Neural progenitor cell (in vitro differentiated cells): ENCODE results near the gene BRPF3. TPM values are rescaled to one million over a fixed set of nuclear protein-coding genes. Genes with fewer than 3 reads are reported as not detected.
A peak's percentile ranks its signal among the peaks of the same experiment; 100 is the strongest.

Experiments
- DNase-seq: peaks from one replicate; pipeline ENCODE4 v3.0.0-alpha.2; 2016; ENCODE audit warnings: low spot score
- H2AFZ ChIP-seq: fragments of 200-600 bp; sonication (generic); replicated peaks from 2 replicates; pipeline ENCODE4 v1.6.1; 2016; ENCODE audit warnings: antibody characterized with exemption
- H3F3A ChIP-seq: fragments of 200-600 bp; sonication (generic); 2 replicates; pipeline ENCODE4 v1.6.1; 2016; ENCODE audit warnings: antibody characterized with exemption, low read depth
- H3K27ac ChIP-seq: fragments of 200-600 bp; sonication (generic); 2 replicates; pipeline ENCODE4 v1.5.1; 2016; ENCODE audit warnings: mild to moderate bottlenecking
- H3K27me3 ChIP-seq: fragments of 200-600 bp; sonication (generic); 2 replicates; pipeline ENCODE4 v1.6.1; 2016; ENCODE audit warnings: mild to moderate bottlenecking, moderate library complexity
- H3K36me3 ChIP-seq: fragments of 200-600 bp; sonication (generic); 2 replicates; pipeline ENCODE4 v1.5.1; 2016
- H3K4me1 ChIP-seq: fragments of 200-600 bp; sonication (generic); 2 replicates; pipeline ENCODE4 v1.6.1; 2016; ENCODE audit warnings: mixed run types
- H3K4me2 ChIP-seq: fragments of 200-600 bp; sonication (generic); 2 replicates; pipeline ENCODE4 v1.6.1; 2016
- H3K4me3 ChIP-seq: fragments of 200-600 bp; sonication (generic); 2 replicates; pipeline ENCODE4 v1.5.1; 2016
- H3K79me2 ChIP-seq: fragments of 200-600 bp; sonication (generic); 2 replicates; pipeline ENCODE4 v1.6.1; 2016; ENCODE audit warnings: low read depth
- H3K9ac ChIP-seq: fragments of 200-600 bp; sonication (generic); 2 replicates; pipeline ENCODE4 v1.6.1; 2016
- H3K9me3 ChIP-seq: fragments of 200-600 bp; sonication (generic); 2 replicates; pipeline ENCODE4 v1.5.1; 2016; ENCODE audit warnings: low read depth
- H4K20me1 ChIP-seq: fragments of 200-600 bp; sonication (generic); 2 replicates; pipeline ENCODE4 v1.6.1; 2016; ENCODE audit warnings: low read depth
- H3K27ac Mint-ChIP-seq: 3 replicates; pipeline ENCODE4 v1.8.0; 2021; ENCODE audit warnings: mixed read lengths
- H3K27me3 Mint-ChIP-seq: 2 replicates; pipeline ENCODE4 v1.8.0; 2022; ENCODE audit warnings: low read depth, mild to moderate bottlenecking, inconsistent platforms, moderate library complexity, mixed read lengths; ENCODE audit not compliant: insufficient read depth
- H3K36me3 Mint-ChIP-seq: 3 replicates; pipeline ENCODE4 v1.8.0; 2021; ENCODE audit warnings: mixed read lengths
- H3K4me1 Mint-ChIP-seq: 3 replicates; pipeline ENCODE4 v1.8.0; 2021; ENCODE audit warnings: mixed read lengths
- H3K4me3 Mint-ChIP-seq: 3 replicates; pipeline ENCODE4 v1.8.0; 2021; ENCODE audit warnings: mild to moderate bottlenecking, moderate library complexity, mixed read lengths
- H3K9me3 Mint-ChIP-seq: 3 replicates; pipeline ENCODE4 v1.8.0; 2020; ENCODE audit warnings: mixed read lengths
- CTCF ChIP-seq: fragments of 200-600 bp; sonication (generic); IDR thresholded peaks from 2 replicates; pipeline ENCODE4 v1.5.1; 2017; ENCODE audit warnings: antibody characterized with exemption, mild to moderate bottlenecking
- EZH2 ChIP-seq: fragments of 200-600 bp; sonication (generic); IDR thresholded peaks from 2 replicates; pipeline ENCODE4 v1.6.1; 2017; ENCODE audit warnings: antibody characterized with exemption, mild to moderate bottlenecking, moderate library complexity
- EZH2phosphoT487 ChIP-seq: fragments of 200-600 bp; sonication (generic); IDR thresholded peaks from 2 replicates; pipeline ENCODE4 v1.6.1; 2017; ENCODE audit warnings: antibody characterized with exemption
- total RNA-seq: library from RNA; depleted of rRNA; stranded (reverse); fragments of >200 nt; gene quantifications from 2 replicates; pipeline ENCODE4 v1.2.3, GENCODE V29; 2015; ENCODE audit warnings: low replicate concordance

Gene BRPF3
- total RNA-seq, 1 donor from 2014 or later, result 14.1 TPM

- no peaks in the 10 kb centered on the region for H3K9me3 ChIP-seq
- H3K9me3 Mint-ChIP-seq, result no peaks in the 10 kb centered on the region
- H3K27me3 Mint-ChIP-seq, result peaks cover 3% of the 10 kb centered on the region
- no peak overlapping the region for H3K4me3 Mint-ChIP-seq
- no peaks in the 10 kb centered on the region for H3K79me2 ChIP-seq
- H2AFZ ChIP-seq, result no peak overlapping the region
- no peaks in the 10 kb centered on the region for H3K27me3 ChIP-seq
- no peak overlapping the region for H3K27ac Mint-ChIP-seq
- TF ChIP-seq EZH2, result no peak
- TF ChIP-seq EZH2phosphoT487, result no peak
- no peak for TF ChIP-seq CTCF
- H3K27ac ChIP-seq, result no peak overlapping the region
- peaks cover 12% of the 10 kb centered on the region for H4K20me1 ChIP-seq
- H3K36me3 ChIP-seq, result peaks cover 4% of the 10 kb centered on the region
- no peak overlapping the region for H3K4me3 ChIP-seq
- no peak overlapping the region for H3K9ac ChIP-seq
- H3K4me2 ChIP-seq, result no peak overlapping the region
- H3K4me1 Mint-ChIP-seq, result peaks cover under 1% of the 10 kb centered on the region
- DNase-seq, result no peak
- H3K4me1 ChIP-seq, result no peaks in the 10 kb centered on the region
- H3F3A ChIP-seq, result no peaks in the 10 kb centered on the region
- H3K36me3 Mint-ChIP-seq, result peaks cover 28% of the 10 kb centered on the region
Observed at GRCh38 chr6:36230371-36230770, 33.8 kb downstream of the BRPF3 start.

- H2AFZ ChIP-seq, result no peak overlapping the region
- H3K27me3 ChIP-seq, result no peaks in the 10 kb centered on the region
- peaks cover 2% of the 10 kb centered on the region for H3K4me1 Mint-ChIP-seq
- TF ChIP-seq EZH2phosphoT487 (no peak), EZH2 (no peak), CTCF (no peak)
- H3K4me3 Mint-ChIP-seq, result no peak overlapping the region
- peak overlapping the region; percentile 6 for H3K27ac Mint-ChIP-seq
- H4K20me1 ChIP-seq, result peaks cover 6% of the 10 kb centered on the region
- no peaks in the 10 kb centered on the region for H3K4me1 ChIP-seq
- no peaks in the 10 kb centered on the region for H3K79me2 ChIP-seq
- no peaks in the 10 kb centered on the region for H3K9me3 Mint-ChIP-seq
- H3K4me3 ChIP-seq, result no peak overlapping the region
- H3K27ac ChIP-seq, result no peak overlapping the region
- peaks cover 2% of the 10 kb centered on the region for H3K36me3 ChIP-seq
- H3K9ac ChIP-seq, result no peak overlapping the region
- H3K9me3 ChIP-seq, result no peaks in the 10 kb centered on the region
- H3F3A ChIP-seq, result no peaks in the 10 kb centered on the region
- H3K36me3 Mint-ChIP-seq, result peaks cover 20% of the 10 kb centered on the region
- no peak overlapping the region for H3K4me2 ChIP-seq
- no peak for DNase-seq
- peaks cover 8% of the 10 kb centered on the region for H3K27me3 Mint-ChIP-seq
Observed at GRCh38 chr6:36232172-36232571, 35.6 kb downstream of the BRPF3 start.

GRCh38 chr6:36235309-36235708 lies 38.8 kb downstream of the BRPF3 start:
- H2AFZ ChIP-seq, result no peak overlapping the region
- peaks cover 2% of the 10 kb centered on the region for H3K4me1 Mint-ChIP-seq
- no peak overlapping the region for H3K9ac ChIP-seq
- peak; percentile 10 for DNase-seq
- H3K27ac Mint-ChIP-seq, result no peak overlapping the region
- TF ChIP-seq EZH2phosphoT487 (no peak), EZH2 (no peak)
- H3K27me3 ChIP-seq, result no peaks in the 10 kb centered on the region
- H3K36me3 ChIP-seq, result no peaks in the 10 kb centered on the region
- H3K36me3 Mint-ChIP-seq, result peaks cover 14% of the 10 kb centered on the region
- no peaks in the 10 kb centered on the region for H3K9me3 Mint-ChIP-seq
- no peaks in the 10 kb centered on the region for H3F3A ChIP-seq
- no peak overlapping the region for H3K4me3 ChIP-seq
- no peaks in the 10 kb centered on the region for H4K20me1 ChIP-seq
- H3K27me3 Mint-ChIP-seq, result peaks cover 6% of the 10 kb centered on the region
- H3K4me2 ChIP-seq, result no peak overlapping the region
- H3K27ac ChIP-seq, result no peak overlapping the region
- H3K9me3 ChIP-seq, result no peaks in the 10 kb centered on the region
- no peaks in the 10 kb centered on the region for H3K4me1 ChIP-seq
- H3K4me3 Mint-ChIP-seq, result no peak overlapping the region
- no peaks in the 10 kb centered on the region for H3K79me2 ChIP-seq

GRCh38 chr6:36235862-36236261 lies 39.3 kb downstream of the BRPF3 start:
- H3K79me2 ChIP-seq, result no peaks in the 10 kb centered on the region
- Mint-ChIP-seq H3K9me3 (no peaks in the 10 kb centered on the region), H3K4me1 (peaks cover 2% of the 10 kb centered on the region), H3K36me3 (peaks cover 12% of the 10 kb centered on the region), H3K27me3 (peaks cover 6% of the 10 kb centered on the region), H3K27ac (no peak overlapping the region), H3K4me3 (no peak overlapping the region)
- H3F3A ChIP-seq, result no peaks in the 10 kb centered on the region
- H3K9me3 ChIP-seq, result no peaks in the 10 kb centered on the region
- H3K9ac ChIP-seq, result no peak overlapping the region
- DNase-seq, result no peak
- H4K20me1 ChIP-seq, result no peaks in the 10 kb centered on the region
- H3K36me3 ChIP-seq, result no peaks in the 10 kb centered on the region
- no peaks in the 10 kb centered on the region for H3K27me3 ChIP-seq
- H3K4me3 ChIP-seq, result no peak overlapping the region
- H3K4me1 ChIP-seq, result no peaks in the 10 kb centered on the region
- H3K4me2 ChIP-seq, result no peak overlapping the region
- TF ChIP-seq CTCF (no peak), EZH2 (no peak), EZH2phosphoT487 (no peak)
- H2AFZ ChIP-seq, result no peak overlapping the region
- H3K27ac ChIP-seq, result no peak overlapping the region
